OCI-LY7 (cell line): ENCODE measurements around the gene MKI67. TPM values are rescaled to one million over a fixed set of nuclear protein-coding genes. Genes with fewer than 3 reads are reported as not detected.

ENCODE experiments used
- BruUV-seq: library from RNA; stranded (reverse); fragments of 400-500 nt; replicated peaks from 2 replicates; lab custom pipeline; 2021; lab: Mats Ljungman, UMichigan
- CTCF ChIA-PET: fragments of 300-600 bp; sonication (Branson Sonifier 250); formaldehyde crosslinking; loops from one replicate; lab custom pipeline; 2022; ENCODE audit warnings: antibody characterized with exemption; ENCODE audit not compliant: unreplicated experiment; lab: Charles Lee
- POLR2A ChIA-PET: fragments of 300-600 bp; sonication (Branson Sonifier 250); formaldehyde crosslinking; loops from one replicate; lab custom pipeline; 2022; ENCODE audit warnings: antibody characterized with exemption; lab: Charles Lee
- DNase-seq: peaks from one replicate; pipeline ENCODE4 v3.0.0-alpha.2; 2015; ENCODE audit warnings: low spot score
- H2AFZ ChIP-seq: fragments of 200-600 bp; sonication (generic), shearing (Covaris generic); 2 replicates; pipeline ENCODE4 v1.6.1; 2014; ENCODE audit warnings: mild to moderate bottlenecking, antibody characterized with exemption, low read length, moderate library complexity
- H3K27ac ChIP-seq: fragments of 200-600 bp; sonication (generic); 2 replicates; pipeline ENCODE4 v1.5.1; 2014; ENCODE audit warnings: mixed run types, low read depth, mild to moderate bottlenecking, moderate library complexity, low read length, inconsistent platforms; ENCODE audit not compliant: poor library complexity, severe bottlenecking
- H3K36me3 ChIP-seq: fragments of 200-600 bp; sonication (generic); 2 replicates; pipeline ENCODE4 v1.6.1; 2014; ENCODE audit warnings: mild to moderate bottlenecking, antibody characterized with exemption, low read length, moderate library complexity, mixed read lengths; ENCODE audit not compliant: insufficient read depth
- H3K4me1 ChIP-seq: fragments of 200-600 bp; sonication (generic); 2 replicates; pipeline ENCODE4 v1.5.1; 2014; ENCODE audit warnings: mild to moderate bottlenecking, low read length; ENCODE audit not compliant: insufficient read depth, poor library complexity, severe bottlenecking
- H3K4me2 ChIP-seq: fragments of 200-600 bp; sonication (generic); 2 replicates; pipeline ENCODE4 v1.6.1; 2014; ENCODE audit warnings: mild to moderate bottlenecking, low read length
- H3K4me3 ChIP-seq: fragments of 200-600 bp; sonication (generic); 2 replicates; pipeline ENCODE4 v1.5.1; 2014; ENCODE audit warnings: mild to moderate bottlenecking, low read depth, low read length; ENCODE audit not compliant: poor library complexity, severe bottlenecking
- H3K79me2 ChIP-seq: fragments of 200-600 bp; sonication (generic); 2 replicates; pipeline ENCODE4 v1.6.1; 2016; ENCODE audit warnings: low read depth, mild to moderate bottlenecking, low read length, moderate library complexity, mixed read lengths; ENCODE audit not compliant: insufficient read depth
- H3K9me2 ChIP-seq: fragments of 200-600 bp; sonication (generic); 2 replicates; pipeline ENCODE4 v1.6.1; 2016; ENCODE audit warnings: mild to moderate bottlenecking, low read length, mixed read lengths; ENCODE audit not compliant: insufficient read depth
- H3K9me3 ChIP-seq: fragments of 200-600 bp; sonication (generic); 2 replicates; pipeline ENCODE4 v1.6.1; 2014; ENCODE audit warnings: mild to moderate bottlenecking, mixed run types, low read length, mixed read lengths
- H4K20me1 ChIP-seq: fragments of 200-600 bp; sonication (generic); 2 replicates; pipeline ENCODE4 v1.6.1; 2014; ENCODE audit warnings: mild to moderate bottlenecking, antibody characterized with exemption, low read length, moderate library complexity, mixed read lengths; ENCODE audit not compliant: insufficient read depth
- CTCF ChIP-seq: fragments of 200-600 bp; sonication (generic); conservative IDR thresholded peaks from 2 replicates; pipeline ENCODE4 v1.5.1; 2014; ENCODE audit warnings: mild to moderate bottlenecking, antibody characterized with exemption, low read length, moderate library complexity, mixed read lengths
- EZH2phosphoT487 ChIP-seq: fragments of 200-600 bp; sonication (generic); IDR thresholded peaks from 2 replicates; pipeline ENCODE4 v1.6.1; 2018; ENCODE audit warnings: low read depth, borderline replicate concordance, mild to moderate bottlenecking, mixed run types, antibody characterized with exemption, low read length, moderate library complexity, mixed read lengths
- intact Hi-C: fragments of 100-400 bp; cut with micrococcal nuclease; formaldehyde crosslinking; loops from one replicate; pipeline ENCODE4 v1.10.0; 2022; ENCODE audit not compliant: unreplicated experiment
- total RNA-seq, 2 experiments: library from RNA; depleted of rRNA in 1 of 2; stranded (reverse); fragments of >200 nt in 1 of 2; shearing (Covaris generic) in 1 of 2; gene quantifications; 2 replicates each; pipeline ENCODE4 v1.2.3, GENCODE V29; 2014 to 2022

Gene MKI67
- total RNA-seq, 2 experiments from 2014 or later = 139 to 192 TPM

- peaks cover 58% of the 10 kb centered on the region for H3K4me1 ChIP-seq
- CTCF ChIA-PET = interaction anchor here (0.6 to 4.2 kb wide), 3 partner anchors 13 to 208 kb away, joined by 3 to 17 read pairs (median 4); no protein-coding TSS in a partner anchor
- no peak for DNase-seq
- peaks cover 25% of the 10 kb centered on the region for H4K20me1 ChIP-seq
- H3K4me3 ChIP-seq = peak overlapping the region; percentile 48
- intact Hi-C loops = loop anchor here (1.0 to 2.0 kb wide), 2 partner anchors 15 to 63 kb away; partner anchors contain the start of gene MKI67
- no TSS peak for BruUV-seq
- no peaks in the 10 kb centered on the region for H3K9me2 ChIP-seq
- H3K79me2 ChIP-seq = no peaks in the 10 kb centered on the region
- H3K36me3 ChIP-seq = peaks cover 18% of the 10 kb centered on the region
- H2AFZ ChIP-seq = no peak overlapping the region
- peak overlapping the region; percentile 60 for H3K27ac ChIP-seq
- POLR2A ChIA-PET = interaction anchor here (0.6 to 5.7 kb wide), 6 partner anchors 16 to 794 kb away, joined by 3 to 37 read pairs (median 3); no protein-coding TSS in a partner anchor
- peak overlapping the region; percentile 74 for H3K4me2 ChIP-seq
- no peaks in the 10 kb centered on the region for H3K9me3 ChIP-seq
- TF ChIP-seq EZH2phosphoT487 = no peak
- no peak for TF ChIP-seq CTCF
These were observed 62.5 kb downstream of the MKI67 start for GRCh38 chr10:128063736-128064107.

- ChIA-PET POLR2A (interaction anchor here (0.6 to 5.7 kb wide), 5 partner anchors 15 to 793 kb away, joined by 3 to 37 read pairs (median 3); no protein-coding TSS in a partner anchor), CTCF (interaction anchor here (0.5 to 4.2 kb wide), 4 partner anchors 12 to 208 kb away, joined by 3 to 17 read pairs (median 4); no protein-coding TSS in a partner anchor)
- peak; percentile 73 for DNase-seq
- peak overlapping the region; percentile 74 for H3K4me2 ChIP-seq
- H3K27ac ChIP-seq = peak overlapping the region; percentile 60
- H3K9me3 ChIP-seq = no peaks in the 10 kb centered on the region
- intact Hi-C loops = loop anchor here (1.0 kb wide), 1 partner anchor 15 kb away; no protein-coding TSS in a partner anchor
- H3K36me3 ChIP-seq = peaks cover 18% of the 10 kb centered on the region
- peak overlapping the region; percentile 48 for H3K4me3 ChIP-seq
- H4K20me1 ChIP-seq = peaks cover 26% of the 10 kb centered on the region
- H3K4me1 ChIP-seq = peaks cover 57% of the 10 kb centered on the region
- no TSS peak for BruUV-seq
- no peaks in the 10 kb centered on the region for H3K9me2 ChIP-seq
- TF ChIP-seq CTCF (no peak), EZH2phosphoT487 (no peak)
- no peaks in the 10 kb centered on the region for H3K79me2 ChIP-seq
- no peak overlapping the region for H2AFZ ChIP-seq
These were observed 63.2 kb downstream of the MKI67 start for GRCh38 chr10:128062881-128063563.
